GM12878 (cell line): Measurements from ENCODE around the gene REV3L. TPM values are rescaled to one million over a fixed set of nuclear protein-coding genes. Genes with fewer than 3 reads are reported as not detected.

Source experiments
- ATAC-seq: fragments of 200-7000 bp; cut with Tn5 transposase; 3 replicates; pipeline ENCODE4 v1.9.1; 2020; ENCODE audit warnings: mild to moderate bottlenecking, moderate library complexity
- BruUV-seq: library from RNA; stranded (reverse); fragments of 400-500 nt; replicated peaks from 2 replicates; lab custom pipeline; 2021; lab: Mats Ljungman, UMichigan
- CTCF ChIA-PET: fragments of 300-600 bp; sonication (Branson Sonifier 250); formaldehyde crosslinking; extraction: SDS; loops from one replicate; lab custom pipeline; 2021; ENCODE audit warnings: inconsistent platforms; lab: Yijun Ruan, JAX
- POLR2A ChIA-PET: fragments of 350-600 bp; formaldehyde crosslinking; extraction: SDS; loops from one replicate; lab custom pipeline; 2021; ENCODE audit warnings: inconsistent platforms; lab: Charles Lee
- RAD21 ChIA-PET: fragments of 300-600 bp; sonication (Branson Sonifier 250); formaldehyde crosslinking; loops from one replicate; lab custom pipeline; 2023; ENCODE audit warnings: antibody characterized with exemption; ENCODE audit not compliant: unreplicated experiment; lab: Charles Lee
- SMC1A ChIA-PET: fragments of 300-600 bp; sonication (Branson Sonifier 250); formaldehyde crosslinking; loops from one replicate; lab custom pipeline; 2023; ENCODE audit not compliant: unreplicated experiment, uncharacterized antibody; lab: Charles Lee
- DNase-seq: peaks from one replicate; pipeline ENCODE4 v3.0.0-alpha.2; 2011; ENCODE audit warnings: low read depth, low spot score
- FAIRE-seq: peaks from 3 replicates; lab custom pipeline; 2011; peaks lifted over from hg19 to GRCh38; lab: Jason Lieb, UNC
- H2AFZ ChIP-seq: 2 replicates; pipeline ENCODE4 v1.6.0; 2011; ENCODE audit warnings: low read depth, low read length, control low read depth; ENCODE audit not compliant: control insufficient read depth
- H3K27ac ChIP-seq: 2 replicates; pipeline ENCODE4 v1.5.1; 2011; ENCODE audit warnings: control low read depth; ENCODE audit not compliant: control insufficient read depth, insufficient read depth
- H3K27me3 ChIP-seq, 2 experiments: replicated peaks in 1 of 2; 2 replicates each; pipeline versions ENCODE4 v1.6.0 to v1.6.1; 2011; ENCODE audit warnings: low read length in 1 of 2; ENCODE audit not compliant: control insufficient read depth in 2 of 2, insufficient read depth in 2 of 2
- H3K36me3 ChIP-seq, 2 experiments: 2 replicates each; pipeline ENCODE4 v1.5.1; 2011; ENCODE audit warnings: low read length in 1 of 2; ENCODE audit not compliant: control insufficient read depth in 2 of 2, insufficient read depth in 2 of 2
- H3K4me1 ChIP-seq: 2 replicates; pipeline ENCODE4 v1.6.1; 2011; ENCODE audit warnings: mild to moderate bottlenecking, low read length, moderate library complexity, mixed read lengths; ENCODE audit not compliant: control insufficient read depth, insufficient read depth
- H3K4me2 ChIP-seq: 2 replicates; pipeline ENCODE4 v1.6.0; 2011; ENCODE audit warnings: control low read depth; ENCODE audit not compliant: control insufficient read depth, insufficient read depth
- H3K4me3 ChIP-seq: fragments of 200-600 bp; sonication (generic); 2 replicates; pipeline ENCODE4 v1.5.1; 2016
- H3K79me2 ChIP-seq: 2 replicates; pipeline ENCODE4 v1.6.0; 2011; ENCODE audit warnings: low read length; ENCODE audit not compliant: control insufficient read depth, insufficient read depth
- H3K9ac ChIP-seq: 2 replicates; pipeline ENCODE4 v1.8.0; 2011; ENCODE audit warnings: low read length, control low read depth, mixed read lengths; ENCODE audit not compliant: control insufficient read depth, insufficient read depth
- H3K9me3 ChIP-seq: replicated peaks from 3 replicates; pipeline ENCODE4 v1.5.1; 2011; ENCODE audit warnings: mild to moderate bottlenecking, low read length; ENCODE audit not compliant: control insufficient read depth, insufficient read depth
- H4K20me1 ChIP-seq: 2 replicates; pipeline ENCODE4 v1.6.0; 2011; ENCODE audit not compliant: control insufficient read depth, insufficient read depth
- CREM ChIP-seq: IDR thresholded peaks from 2 replicates; pipeline ENCODE4 v1.6.1; 2014; ENCODE audit warnings: antibody characterized with exemption, low read depth
- GABPA ChIP-seq: IDR thresholded peaks from 2 replicates; pipeline ENCODE4 v1.6.1; 2014; ENCODE audit warnings: antibody characterized with exemption, low read depth, mild to moderate bottlenecking, inconsistent platforms
- WGBS: methylation state at CpG from one replicate; pipeline ENCODE4 v1.1.6; 2016; ENCODE audit warnings: low lambda C conversion rate; ENCODE audit not compliant: insufficient replicate concordance, insufficient coverage; ENCODE audit errors: missing lambda C conversion rate; 5-methylcytosine and 5-hydroxymethylcytosine counted together
- in situ Hi-C: fragments of 300-500 bp; cut with MboI; formaldehyde crosslinking; loops from 9 replicates; pipeline ENCODE4 v1.14.3; 2018; ENCODE audit warnings: mixed read lengths
- intact Hi-C: fragments of 100-400 bp; cut with micrococcal nuclease; formaldehyde crosslinking; loops from one replicate; pipeline ENCODE4 v1.14.2; 2022; ENCODE audit not compliant: unreplicated experiment
- polyA plus RNA-seq, 11 experiments: library from polyadenylated mRNA; depleted of rRNA in 4 of 11; unstranded in 6 of 11; stranded (reverse) in 5 of 11; fragments of >200 nt; fragmentation: Nextera tagmentation in 4 of 11; fragmentation: Illumina TruSeq in 1 of 11; extraction: Ambion mirVana in 4 of 11; extraction: Trizol in 1 of 11; gene quantifications; 1 replicate in 1 of 11; 2 replicates in 10 of 11; pipeline versions ENCODE4 v1.2.1 to v1.2.3, GENCODE V29; 2011 to 2016; ENCODE audit warnings: inconsistent platforms in 2 of 11, missing spikeins in 2 of 11, low read depth in 1 of 11
- total RNA-seq, 4 experiments: library from RNA; depleted of rRNA in 3 of 4; stranded (reverse); fragments of >200 nt in 3 of 4; fragmentation: Illumina TruSeq in 1 of 4; extraction: Trizol in 1 of 4; gene quantifications; 2 replicates each; pipeline versions ENCODE4 v1.2.1 to v1.2.3, GENCODE V29; 2013 to 2021
- TF ChIP-seq, protein P1 (sequence below): fragments of 450-650 bp; IDR thresholded peaks from 2 replicates; pipeline ENCODE4 v1.6.1; 2016; ENCODE audit warnings: mild to moderate bottlenecking

REV3L gene
- total and polyA plus RNA-seq, 10 of the 15 experiments (the other 5 are each of a cell fraction or from before 2014, with no cell fraction given): 7.6 to 33.6 (median 21.5) TPM

DNA sequence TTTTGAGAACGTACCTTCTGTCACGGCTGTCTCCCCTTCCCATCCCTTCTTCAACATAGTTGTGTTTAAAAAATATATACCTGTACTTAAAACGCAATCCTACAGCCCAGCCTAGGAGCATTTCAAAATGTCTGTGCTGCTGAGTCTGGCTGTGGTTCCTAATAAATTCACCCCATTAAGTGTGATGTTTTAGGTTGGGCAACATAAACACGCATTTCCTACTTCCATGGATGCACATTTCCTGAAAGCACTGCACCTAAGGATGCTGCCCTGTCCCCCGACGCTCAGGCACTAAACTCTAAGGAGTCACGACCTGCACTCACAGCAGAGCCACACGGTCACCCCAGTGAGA lies 1.2 kb downstream of the REV3L start:
- H3K4me3 ChIP-seq: peak overlapping the region; percentile 88
- FAIRE-seq: no peak
- H2AFZ ChIP-seq: peak overlapping the region; percentile 31

More for the DNA sequence above, 1.2 kb downstream of the REV3L start:
- no peaks in the 10 kb centered on the region for H3K27me3 ChIP-seq
- RAD21 ChIA-PET: interaction anchor here (1.0 to 1.7 kb wide), 3 partner anchors 160 to 283 kb away, joined by 4 to 25 read pairs (median 6); a partner anchor contains a TSS
- POLR2A ChIA-PET: interaction anchor here (1.5 kb wide), 1 partner anchor 223 kb away, joined by 4 read pairs; a partner anchor contains a TSS
- in situ Hi-C loops: no loop called here
- SMC1A ChIA-PET: interaction anchor here (1.2 to 1.7 kb wide), 4 partner anchors 75 to 223 kb away, joined by 3 to 12 read pairs (median 4); partner anchors contain the start of gene TRAF3IP2
- H3K79me2 ChIP-seq: peaks cover 88% of the 10 kb centered on the region
- peaks cover 19% of the 10 kb centered on the region for H3K4me1 ChIP-seq
- peak overlapping the region; percentile 96 for H3K9ac ChIP-seq
- intact Hi-C loops: loop anchor here (1.0 to 5.0 kb wide), 3 partner anchors 123 to 561 kb away; partner anchors contain the start of gene TRAF3IP2
- TF ChIP-seq CREM (0 out of 2 replicates have a peak, but pooled peaks have one; percentile 5), GABPA (no peak)
- TF ChIP-seq, protein P1, sequence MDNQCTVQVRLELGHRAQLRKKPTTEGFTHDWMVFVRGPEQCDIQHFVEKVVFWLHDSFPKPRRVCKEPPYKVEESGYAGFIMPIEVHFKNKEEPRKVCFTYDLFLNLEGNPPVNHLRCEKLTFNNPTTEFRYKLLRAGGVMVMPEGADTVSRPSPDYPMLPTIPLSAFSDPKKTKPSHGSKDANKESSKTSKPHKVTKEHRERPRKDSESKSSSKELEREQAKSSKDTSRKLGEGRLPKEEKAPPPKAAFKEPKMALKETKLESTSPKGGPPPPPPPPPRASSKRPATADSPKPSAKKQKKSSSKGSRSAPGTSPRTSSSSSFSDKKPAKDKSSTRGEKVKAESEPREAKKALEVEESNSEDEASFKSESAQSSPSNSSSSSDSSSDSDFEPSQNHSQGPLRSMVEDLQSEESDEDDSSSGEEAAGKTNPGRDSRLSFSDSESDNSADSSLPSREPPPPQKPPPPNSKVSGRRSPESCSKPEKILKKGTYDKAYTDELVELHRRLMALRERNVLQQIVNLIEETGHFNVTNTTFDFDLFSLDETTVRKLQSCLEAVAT: peak; percentile 62; the same call in 1 of the 2 replicates
- no peak for DNase-seq
- no peaks in the 10 kb centered on the region for H4K20me1 ChIP-seq
- WGBS: 2% methylated on average over 8 of the region's 8 CpGs
- H3K4me2 ChIP-seq: peak overlapping the region; percentile 66
- no TSS peak for BruUV-seq
- peak overlapping the region; percentile 98 for H3K27ac ChIP-seq
- no peaks in the 10 kb centered on the region for H3K36me3 ChIP-seq
- CTCF ChIA-PET: interaction anchor here (1.7 kb wide), 1 partner anchor 223 kb away, joined by 11 read pairs; a partner anchor contains a TSS
- no peak for ATAC-seq
- H3K9me3 ChIP-seq: peaks cover 4% of the 10 kb centered on the region
